Suprapubic skin (tissue), 4 donors: ENCODE measurements around the gene COL12A1. TPM values are rescaled to one million over a fixed set of nuclear protein-coding genes. Genes with fewer than 3 reads are reported as not detected.

Source experiments
- DNase-seq, 2 donors: peaks; one replicate each; pipeline ENCODE4 v3.0.0-alpha.2; 2019; ENCODE audit warnings: low spot score in 2 of 2
- H3K27ac ChIP-seq: fragments of 200-600 bp; sonication (generic); one replicate; pipeline ENCODE4 v1.5.1; 2019
- H3K27me3 ChIP-seq: fragments of 200-600 bp; sonication (generic); one replicate; pipeline ENCODE4 v1.5.1; 2019
- H3K36me3 ChIP-seq: fragments of 200-600 bp; sonication (generic); one replicate; pipeline ENCODE4 v1.5.1; 2019
- H3K4me1 ChIP-seq: fragments of 200-600 bp; sonication (generic); one replicate; pipeline ENCODE4 v1.5.1; 2019
- H3K4me3 ChIP-seq: fragments of 200-600 bp; sonication (generic); one replicate; pipeline ENCODE4 v1.5.1; 2019; ENCODE audit warnings: mild to moderate bottlenecking
- H3K9me3 ChIP-seq: fragments of 200-600 bp; sonication (generic); one replicate; pipeline ENCODE4 v1.5.1; 2019
- EP300 ChIP-seq: sonication (generic); formaldehyde crosslinking; IDR thresholded peaks from one replicate; pipeline ENCODE4 v1.6.1; 2017; ENCODE audit warnings: antibody characterized with exemption
- POLR2A ChIP-seq, 2 donors: fragments of 450-650 bp; IDR thresholded peaks; one replicate each; pipeline ENCODE4 v1.6.1; 2017; ENCODE audit warnings: antibody characterized with exemption in 2 of 2, mild to moderate bottlenecking in 2 of 2, moderate library complexity in 2 of 2
- POLR2AphosphoS5 ChIP-seq, 3 donors: sonication (generic); formaldehyde crosslinking; IDR thresholded peaks; one replicate each; pipeline ENCODE4 v1.6.1; 2017; ENCODE audit warnings: antibody characterized with exemption in 3 of 3
- WGBS: methylation state at CpG from one replicate; pipeline ENCODE4 v1.1.5; 2018; 5-methylcytosine and 5-hydroxymethylcytosine counted together
- total RNA-seq, 4 donors: library from RNA; depleted of rRNA; stranded (reverse); fragments of >200 nt; gene quantifications; one replicate each; pipeline ENCODE4 v1.1.0, GENCODE V29; 2016
- TF ChIP-seq, protein P1 (sequence below), 2 donors: fragments of 200-600 bp in 1 of 2; fragments of 450-650 bp in 1 of 2; sonication (generic) in 1 of 2; IDR thresholded peaks; one replicate each; pipeline ENCODE4 v1.5.1; 2016 to 2019; ENCODE audit warnings: antibody characterized with exemption in 2 of 2, mild to moderate bottlenecking in 1 of 2, moderate library complexity in 1 of 2

COL12A1 gene
- total RNA-seq, 4 donors from 2014 or later = 41.2 to 47.2 (median 44.1) TPM

DNA sequence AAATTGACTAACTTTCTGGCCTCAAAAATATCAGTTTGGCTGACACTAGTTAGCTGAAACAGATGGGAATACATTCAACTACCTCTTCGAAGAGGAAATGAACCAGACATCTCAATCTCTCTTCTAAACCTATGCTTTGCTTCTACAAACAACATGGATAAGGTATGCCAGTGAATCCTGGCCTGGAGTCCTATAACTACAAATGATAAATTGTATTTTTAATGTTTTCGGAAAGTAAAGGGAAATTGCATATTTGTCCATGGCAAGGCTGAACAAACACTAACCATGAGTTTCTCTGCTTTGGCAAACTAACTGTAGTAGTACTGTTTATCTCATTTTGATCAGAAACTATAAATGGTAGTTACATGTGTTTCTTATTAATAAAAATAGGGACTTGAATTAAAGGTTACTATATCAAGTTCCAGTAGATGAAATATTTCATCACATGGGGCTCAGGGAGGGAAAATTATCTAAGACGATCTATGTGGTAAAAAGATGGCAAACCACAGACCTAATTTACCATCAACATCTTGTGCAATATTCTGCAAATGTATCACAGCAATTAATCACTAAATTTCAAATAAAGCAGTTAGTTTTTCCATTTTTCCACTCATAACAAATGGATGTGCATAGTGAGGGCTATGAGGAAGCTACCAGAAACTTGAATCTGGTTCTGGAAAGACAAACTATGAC, 76.8 kb downstream of the COL12A1 start:
- no peaks in the 10 kb centered on the region for H3K4me1 ChIP-seq
- no peak overlapping the region for H3K4me3 ChIP-seq
- H3K36me3 ChIP-seq = peaks cover 24% of the 10 kb centered on the region
- no peaks in the 10 kb centered on the region for H3K9me3 ChIP-seq
- 50% methylated on average over 3 of the region's 3 CpGs for WGBS
- no peak for TF ChIP-seq POLR2AphosphoS5 (IDR thresholded peaks at IDR 0.05)
- no peak for TF ChIP-seq POLR2A (IDR thresholded peaks at IDR 0.05)
- no peaks in the 10 kb centered on the region for H3K27me3 ChIP-seq
- DNase-seq = no peak
- no peak overlapping the region for H3K27ac ChIP-seq

DNA sequence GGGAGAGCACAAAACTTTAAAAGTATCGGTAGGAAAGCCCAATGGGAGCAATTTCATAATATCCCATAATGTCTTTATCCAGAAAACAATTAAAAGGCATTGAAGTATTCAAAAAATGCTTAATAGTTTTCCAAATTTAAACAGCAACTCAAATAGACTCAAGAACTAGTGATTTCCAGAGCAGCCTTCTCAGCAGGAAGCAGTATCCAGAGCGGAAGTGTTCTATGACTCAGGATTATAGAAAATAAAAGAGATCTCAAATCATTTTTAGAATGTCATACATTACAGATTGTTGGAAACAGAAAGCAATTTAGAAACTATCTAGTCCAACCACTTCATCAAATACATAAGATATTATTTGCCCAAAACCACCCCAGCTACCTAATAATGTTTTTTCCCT, 79.3 kb downstream of the COL12A1 start:
- H3K27ac ChIP-seq = no peak overlapping the region
- peaks cover 22% of the 10 kb centered on the region for H3K36me3 ChIP-seq
- no peak overlapping the region for H3K4me3 ChIP-seq
- 70% methylated on average over 2 of the region's 2 CpGs for WGBS
- H3K9me3 ChIP-seq = no peaks in the 10 kb centered on the region
- H3K27me3 ChIP-seq = no peaks in the 10 kb centered on the region
- no peaks in the 10 kb centered on the region for H3K4me1 ChIP-seq
- TF ChIP-seq POLR2A (IDR thresholded peaks at IDR 0.05) = no peak
- TF ChIP-seq POLR2AphosphoS5 (IDR thresholded peaks at IDR 0.05) = no peak
- TF ChIP-seq EP300 = no peak
- TF ChIP-seq, protein P1, sequence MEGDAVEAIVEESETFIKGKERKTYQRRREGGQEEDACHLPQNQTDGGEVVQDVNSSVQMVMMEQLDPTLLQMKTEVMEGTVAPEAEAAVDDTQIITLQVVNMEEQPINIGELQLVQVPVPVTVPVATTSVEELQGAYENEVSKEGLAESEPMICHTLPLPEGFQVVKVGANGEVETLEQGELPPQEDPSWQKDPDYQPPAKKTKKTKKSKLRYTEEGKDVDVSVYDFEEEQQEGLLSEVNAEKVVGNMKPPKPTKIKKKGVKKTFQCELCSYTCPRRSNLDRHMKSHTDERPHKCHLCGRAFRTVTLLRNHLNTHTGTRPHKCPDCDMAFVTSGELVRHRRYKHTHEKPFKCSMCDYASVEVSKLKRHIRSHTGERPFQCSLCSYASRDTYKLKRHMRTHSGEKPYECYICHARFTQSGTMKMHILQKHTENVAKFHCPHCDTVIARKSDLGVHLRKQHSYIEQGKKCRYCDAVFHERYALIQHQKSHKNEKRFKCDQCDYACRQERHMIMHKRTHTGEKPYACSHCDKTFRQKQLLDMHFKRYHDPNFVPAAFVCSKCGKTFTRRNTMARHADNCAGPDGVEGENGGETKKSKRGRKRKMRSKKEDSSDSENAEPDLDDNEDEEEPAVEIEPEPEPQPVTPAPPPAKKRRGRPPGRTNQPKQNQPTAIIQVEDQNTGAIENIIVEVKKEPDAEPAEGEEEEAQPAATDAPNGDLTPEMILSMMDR (IDR thresholded peaks at IDR 0.05) = no peak
- no peak for DNase-seq

DNA sequence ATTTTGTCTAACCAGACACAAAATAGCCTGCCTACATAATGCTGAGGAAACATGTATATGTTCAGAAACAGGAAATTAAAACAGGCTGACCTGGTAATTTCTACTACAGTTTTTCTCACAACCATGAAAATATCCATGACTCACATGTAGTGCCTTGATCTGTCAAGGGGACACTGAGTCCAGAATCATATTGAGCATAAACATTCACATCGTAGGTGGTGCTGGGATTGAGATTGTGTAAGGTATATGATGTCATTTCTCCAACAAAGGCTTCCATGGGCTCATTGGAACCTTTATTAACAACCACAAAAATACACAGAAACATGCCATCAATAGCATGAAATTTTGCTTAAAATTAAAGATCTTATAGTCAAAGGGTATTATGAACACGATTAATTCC, 80.9 kb downstream of the COL12A1 start:
- DNase-seq = no peak
- TF ChIP-seq POLR2A (IDR thresholded peaks at IDR 0.05) = no peak
- TF ChIP-seq POLR2AphosphoS5 (IDR thresholded peaks at IDR 0.05) = no peak
- no peak for TF ChIP-seq EP300
- TF ChIP-seq, protein P1 (IDR thresholded peaks at IDR 0.05) = no peak
- Histone ChIP-seq H3K36me3 (peaks cover 13% of the 10 kb centered on the region), H3K27me3 (no peaks in the 10 kb centered on the region), H3K4me1 (no peaks in the 10 kb centered on the region), H3K4me3 (no peak overlapping the region), H3K9me3 (no peaks in the 10 kb centered on the region), H3K27ac (no peak overlapping the region)
- WGBS = 94% methylated on average over 2 of the region's 2 CpGs

DNA sequence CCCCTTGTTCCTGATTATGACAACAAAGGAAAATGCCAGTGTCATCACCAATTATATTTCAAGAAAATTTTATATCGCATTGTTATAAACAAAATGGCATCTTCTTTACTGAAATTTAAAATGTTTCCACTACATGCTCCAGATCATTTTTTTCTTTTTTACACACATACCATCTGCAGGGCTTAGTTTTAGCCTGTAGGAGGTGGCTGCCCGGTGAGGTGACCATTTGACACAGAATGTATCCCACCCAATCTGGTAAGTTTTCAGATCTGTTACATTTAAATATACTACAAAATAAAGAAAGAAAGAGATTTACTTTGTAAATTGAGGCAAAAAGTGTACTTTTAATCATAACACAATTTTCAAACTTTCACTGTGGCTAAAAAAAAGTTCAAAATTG, 81.8 kb downstream of the COL12A1 start:
- no peaks in the 10 kb centered on the region for H3K9me3 ChIP-seq
- no peaks in the 10 kb centered on the region for H3K4me1 ChIP-seq
- TF ChIP-seq POLR2AphosphoS5 (IDR thresholded peaks at IDR 0.05) (no peak), POLR2A (IDR thresholded peaks at IDR 0.05) (no peak)
- TF ChIP-seq, protein P1 (IDR thresholded peaks at IDR 0.05) = no peak
- H3K27ac ChIP-seq = no peak overlapping the region
- no peaks in the 10 kb centered on the region for H3K27me3 ChIP-seq
- H3K4me3 ChIP-seq = no peak overlapping the region
- H3K36me3 ChIP-seq = peaks cover 14% of the 10 kb centered on the region
- 47% methylated on average over 2 of the region's 2 CpGs for WGBS
- no peak for DNase-seq

DNA sequence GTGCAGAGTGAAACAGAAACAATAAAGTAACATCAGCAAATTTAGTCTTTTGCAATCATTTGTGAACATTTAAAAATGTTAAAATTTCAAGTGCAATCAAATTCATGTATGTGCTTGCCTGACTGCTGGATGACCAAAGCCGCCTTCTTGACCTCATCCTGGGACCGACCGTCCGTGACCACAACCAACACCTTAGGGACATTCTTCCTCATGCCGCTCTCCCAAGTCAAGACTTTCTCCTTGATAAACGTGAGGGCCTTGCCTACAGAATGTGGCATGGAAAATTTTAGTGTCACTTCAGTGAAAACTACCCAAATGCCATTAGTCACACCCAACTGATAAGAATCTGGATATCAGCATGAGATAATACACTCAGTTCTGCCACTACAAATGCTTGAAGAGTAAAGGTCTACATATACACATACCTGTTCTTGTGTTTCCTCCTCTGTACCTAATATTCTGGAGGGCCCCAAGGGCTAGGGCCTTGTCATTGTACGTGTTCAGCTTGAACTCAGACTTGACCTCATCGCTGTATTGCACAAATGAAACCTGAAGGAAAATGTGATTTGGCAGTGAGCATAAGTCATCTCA, 86.8 kb downstream of the COL12A1 start:
- H3K4me1 ChIP-seq = no peaks in the 10 kb centered on the region
- TF ChIP-seq, protein P1 (IDR thresholded peaks at IDR 0.05) = no peak
- TF ChIP-seq EP300 (no peak), POLR2AphosphoS5 (IDR thresholded peaks at IDR 0.05) (no peak), POLR2A (IDR thresholded peaks at IDR 0.05) (no peak)
- 90% methylated on average over 8 of the region's 8 CpGs for WGBS
- H3K36me3 ChIP-seq = peaks cover 23% of the 10 kb centered on the region
- H3K9me3 ChIP-seq = no peaks in the 10 kb centered on the region
- H3K27me3 ChIP-seq = no peaks in the 10 kb centered on the region
- no peak overlapping the region for H3K27ac ChIP-seq
- no peak for DNase-seq
- H3K4me3 ChIP-seq = no peak overlapping the region
